Chondrocyte (in vitro differentiated cells): ENCODE data around the gene KCNJ1. TPM values are rescaled to one million over a fixed set of nuclear protein-coding genes. Genes with fewer than 3 reads are reported as not detected.
A peak's percentile ranks its signal among the peaks of the same experiment; 100 is the strongest.

Source experiments
- DNase-seq: peaks from one replicate; pipeline ENCODE4 v3.0.0; 2021; ENCODE audit warnings: mixed read lengths, low spot score
- H3K27ac Mint-ChIP-seq: one replicate; pipeline ENCODE4 v1.8.0; 2021; ENCODE audit warnings: mild to moderate bottlenecking, moderate library complexity, mixed read lengths; ENCODE audit not compliant: unreplicated experiment
- H3K27me3 Mint-ChIP-seq: 2 replicates; pipeline ENCODE4 v1.8.0; 2021; ENCODE audit warnings: low read depth, mixed read lengths
- H3K36me3 Mint-ChIP-seq: 2 replicates; pipeline ENCODE4 v1.8.0; 2021; ENCODE audit warnings: low read depth, mixed read lengths
- H3K4me1 Mint-ChIP-seq: 2 replicates; pipeline ENCODE4 v1.8.0; 2021; ENCODE audit warnings: low read depth, mild to moderate bottlenecking, mixed read lengths
- H3K4me3 Mint-ChIP-seq: one replicate; pipeline ENCODE4 v1.8.0; 2021; ENCODE audit warnings: mild to moderate bottlenecking, moderate library complexity, mixed read lengths; ENCODE audit not compliant: unreplicated experiment
- H3K9me3 Mint-ChIP-seq: 2 replicates; pipeline ENCODE4 v1.8.0; 2021; ENCODE audit warnings: low read depth, mixed read lengths
- total RNA-seq: library from RNA; stranded (reverse); gene quantifications from 3 replicates; pipeline ENCODE4 v1.2.1, GENCODE V29; 2021
- TF ChIP-seq, protein P1 (sequence below): fragments of 200-600 bp; sonication (generic); IDR thresholded peaks from 2 replicates; pipeline ENCODE4 v1.5.0; 2021; ENCODE audit warnings: antibody characterized with exemption, mild to moderate bottlenecking, moderate library complexity

Gene KCNJ1
- total RNA-seq, 1 donor from 2014 or later, result not detected

DNA sequence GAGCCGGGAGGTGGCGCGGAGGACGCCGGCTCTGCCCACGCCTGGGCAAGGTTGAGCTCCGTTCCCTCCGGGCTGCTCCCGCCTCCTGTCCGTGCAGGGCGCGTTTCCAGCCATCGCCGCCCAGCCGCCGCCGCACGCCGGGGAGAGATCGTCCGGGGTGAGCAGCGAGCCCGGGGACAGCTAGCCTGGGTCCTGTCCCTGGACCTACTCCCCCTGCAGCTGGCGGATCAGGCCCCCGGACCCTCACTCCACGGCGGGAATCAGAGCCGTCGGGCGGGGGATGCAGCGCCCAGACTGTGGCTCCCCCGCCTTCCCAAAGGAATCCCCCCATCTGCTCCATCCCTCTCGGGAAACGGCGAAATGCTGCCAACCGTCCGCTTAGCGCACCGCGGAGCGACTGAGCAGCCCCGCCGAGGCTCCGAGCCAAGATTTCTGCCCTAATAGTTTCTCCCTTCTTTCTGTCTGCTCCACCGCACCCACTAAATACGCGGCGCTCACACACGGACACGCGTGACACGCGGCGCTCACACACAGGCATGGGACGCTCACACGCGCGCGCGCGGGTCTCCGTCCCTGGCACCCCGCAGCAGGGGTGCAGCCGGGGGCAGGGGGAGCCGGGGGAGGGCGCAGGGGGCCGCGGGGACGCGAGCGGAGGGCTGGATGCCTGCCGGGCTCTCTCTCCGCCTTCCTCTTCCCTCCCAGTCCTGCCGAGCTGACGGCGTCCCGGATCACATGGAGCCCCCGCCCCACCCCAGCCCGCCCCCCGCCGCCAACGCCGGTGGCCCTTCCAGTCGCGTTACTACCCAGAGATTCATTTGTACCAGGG lies 23.7 kb upstream of the KCNJ1 start, which contains the start of gene KCNJ5:
KCNJ5 (plus strand) TSS at position 814 of the 826 bp plus-strand sequence. CDS start 19,918 bp downstream, outside the sequence.
- H3K36me3 Mint-ChIP-seq, result no peaks in the 10 kb centered on the region
- no peak for DNase-seq
- H3K4me1 Mint-ChIP-seq, result no peaks in the 10 kb centered on the region
- TF ChIP-seq, protein P1, sequence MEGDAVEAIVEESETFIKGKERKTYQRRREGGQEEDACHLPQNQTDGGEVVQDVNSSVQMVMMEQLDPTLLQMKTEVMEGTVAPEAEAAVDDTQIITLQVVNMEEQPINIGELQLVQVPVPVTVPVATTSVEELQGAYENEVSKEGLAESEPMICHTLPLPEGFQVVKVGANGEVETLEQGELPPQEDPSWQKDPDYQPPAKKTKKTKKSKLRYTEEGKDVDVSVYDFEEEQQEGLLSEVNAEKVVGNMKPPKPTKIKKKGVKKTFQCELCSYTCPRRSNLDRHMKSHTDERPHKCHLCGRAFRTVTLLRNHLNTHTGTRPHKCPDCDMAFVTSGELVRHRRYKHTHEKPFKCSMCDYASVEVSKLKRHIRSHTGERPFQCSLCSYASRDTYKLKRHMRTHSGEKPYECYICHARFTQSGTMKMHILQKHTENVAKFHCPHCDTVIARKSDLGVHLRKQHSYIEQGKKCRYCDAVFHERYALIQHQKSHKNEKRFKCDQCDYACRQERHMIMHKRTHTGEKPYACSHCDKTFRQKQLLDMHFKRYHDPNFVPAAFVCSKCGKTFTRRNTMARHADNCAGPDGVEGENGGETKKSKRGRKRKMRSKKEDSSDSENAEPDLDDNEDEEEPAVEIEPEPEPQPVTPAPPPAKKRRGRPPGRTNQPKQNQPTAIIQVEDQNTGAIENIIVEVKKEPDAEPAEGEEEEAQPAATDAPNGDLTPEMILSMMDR, result no peak
- H3K4me3 Mint-ChIP-seq, result peak within 1 kb of the TSS; percentile 73
- H3K27ac Mint-ChIP-seq, result no peak within 1 kb of the TSS
- peaks cover 32% of the 10 kb centered on the region for H3K27me3 Mint-ChIP-seq
- H3K9me3 Mint-ChIP-seq, result no peaks in the 10 kb centered on the region

DNA sequence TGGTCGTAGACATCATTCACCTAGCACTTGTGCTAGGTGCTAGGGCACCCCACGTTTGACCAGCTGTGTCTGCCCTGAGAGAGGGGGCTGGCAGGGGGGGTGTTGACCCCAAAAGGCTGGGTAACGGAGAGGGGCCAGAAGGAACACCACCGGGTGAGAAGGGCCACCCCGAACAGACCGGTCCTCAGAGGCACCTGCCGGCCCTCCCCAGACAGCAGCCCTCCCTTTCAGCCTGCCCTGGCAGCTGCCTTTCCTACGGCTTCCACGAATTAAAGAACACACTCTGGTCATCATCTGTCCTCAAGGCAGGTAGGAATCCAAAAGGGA lies 23.1 kb upstream of the KCNJ1 start:
- Mint-ChIP-seq H3K4me1 (no peaks in the 10 kb centered on the region), H3K9me3 (no peaks in the 10 kb centered on the region), H3K36me3 (no peaks in the 10 kb centered on the region), H3K4me3 (peak overlapping the region; percentile 73), H3K27ac (no peak overlapping the region), H3K27me3 (peaks cover 34% of the 10 kb centered on the region)
- DNase-seq, result no peak
- TF ChIP-seq, protein P1, result no peak

DNA sequence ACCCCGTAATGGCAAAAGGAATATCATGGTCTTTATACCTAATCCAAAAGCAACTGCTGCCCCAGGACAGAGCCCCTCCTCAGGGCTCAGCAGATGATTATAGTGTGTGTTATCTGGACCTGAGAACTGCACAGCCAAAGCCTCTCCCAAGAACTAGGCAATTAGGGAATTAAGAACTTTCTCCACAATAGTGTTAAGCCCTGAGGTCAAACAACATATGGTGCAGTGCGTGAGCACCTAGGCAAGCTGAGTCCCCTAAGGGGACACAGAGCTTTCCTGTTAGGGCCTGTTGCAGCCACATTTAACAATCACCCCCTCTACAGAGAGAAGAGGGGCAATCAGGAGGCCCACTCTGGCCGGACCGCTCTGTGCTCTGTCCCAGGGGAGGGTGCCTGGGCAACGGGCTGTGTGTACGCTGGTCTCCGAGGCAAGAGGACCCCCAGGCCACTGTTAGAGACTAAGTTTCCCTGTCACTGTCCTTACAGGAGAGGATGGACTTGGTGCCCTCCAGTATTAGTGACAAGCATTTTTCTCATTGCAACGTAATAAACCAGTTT lies 22.6 kb upstream of the KCNJ1 start:
- H3K4me1 Mint-ChIP-seq, result no peaks in the 10 kb centered on the region
- DNase-seq, result no peak
- H3K27me3 Mint-ChIP-seq, result peaks cover 36% of the 10 kb centered on the region
- H3K4me3 Mint-ChIP-seq, result no peak overlapping the region
- H3K9me3 Mint-ChIP-seq, result no peaks in the 10 kb centered on the region
- no peaks in the 10 kb centered on the region for H3K36me3 Mint-ChIP-seq
- TF ChIP-seq, protein P1, result no peak
- H3K27ac Mint-ChIP-seq, result no peak overlapping the region

DNA sequence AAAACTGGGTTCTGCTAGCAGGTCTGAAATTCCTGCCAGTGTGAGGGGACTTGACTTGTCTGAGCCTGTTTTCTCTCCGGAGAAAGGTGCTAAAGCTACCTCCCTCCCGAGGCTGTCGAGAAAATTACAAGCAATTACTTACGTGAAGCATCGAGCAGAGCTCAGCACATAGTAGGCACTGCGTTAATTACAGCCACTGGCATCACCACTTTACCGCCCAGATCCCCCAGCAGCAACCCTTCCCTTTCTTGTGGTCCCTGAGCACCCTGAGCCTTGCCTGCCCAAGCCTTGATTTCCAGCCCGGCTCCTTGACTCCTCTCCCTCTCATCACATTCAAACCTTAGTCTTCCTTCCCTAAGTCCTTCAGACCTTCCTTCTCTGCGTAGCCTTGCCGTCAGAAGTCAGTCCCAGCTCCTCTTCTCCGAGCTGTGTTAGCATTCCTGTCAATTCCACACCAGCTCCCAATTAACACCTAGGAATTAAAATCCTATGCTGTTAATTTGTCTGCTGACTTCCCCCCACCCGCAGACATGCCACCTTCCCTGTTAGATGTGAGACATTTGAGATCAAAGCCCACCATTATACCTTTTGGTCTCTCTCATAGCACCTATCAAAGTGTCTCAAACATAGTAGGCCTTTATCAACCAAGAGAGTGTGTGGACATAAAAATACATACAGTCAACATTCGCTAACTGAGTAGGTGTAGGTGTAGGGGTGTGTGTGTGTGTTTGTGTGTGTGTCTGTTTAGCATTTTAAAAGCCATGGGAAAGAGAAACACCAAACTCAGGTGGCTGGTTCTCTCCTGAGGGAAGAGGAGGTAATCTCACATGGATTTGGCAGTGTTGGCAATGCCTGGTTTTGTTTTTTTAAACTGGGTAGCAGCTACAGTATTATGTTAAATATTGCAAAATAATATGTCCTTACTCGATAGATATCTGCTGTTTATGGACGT lies 21.2 kb upstream of the KCNJ1 start:
- Mint-ChIP-seq H3K27me3 (peaks cover 40% of the 10 kb centered on the region), H3K27ac (no peak overlapping the region), H3K4me3 (no peak overlapping the region), H3K9me3 (no peaks in the 10 kb centered on the region), H3K4me1 (no peaks in the 10 kb centered on the region), H3K36me3 (no peaks in the 10 kb centered on the region)
- no peak for DNase-seq
- TF ChIP-seq, protein P1, result peak; percentile 24
